Neural progenitor cell (in vitro differentiated cells): ENCODE data around the gene FBP1. TPM values are rescaled to one million over a fixed set of nuclear protein-coding genes. Genes with fewer than 3 reads are reported as not detected.

Experiments used
- DNase-seq: peaks from one replicate; pipeline ENCODE4 v3.0.0-alpha.2; 2016; ENCODE audit warnings: low spot score
- H2AFZ ChIP-seq: fragments of 200-600 bp; sonication (generic); replicated peaks from 2 replicates; pipeline ENCODE4 v1.6.1; 2016; ENCODE audit warnings: antibody characterized with exemption
- H3F3A ChIP-seq: fragments of 200-600 bp; sonication (generic); 2 replicates; pipeline ENCODE4 v1.6.1; 2016; ENCODE audit warnings: antibody characterized with exemption, low read depth
- H3K27ac ChIP-seq: fragments of 200-600 bp; sonication (generic); 2 replicates; pipeline ENCODE4 v1.5.1; 2016; ENCODE audit warnings: mild to moderate bottlenecking
- H3K27me3 ChIP-seq: fragments of 200-600 bp; sonication (generic); 2 replicates; pipeline ENCODE4 v1.6.1; 2016; ENCODE audit warnings: mild to moderate bottlenecking, moderate library complexity
- H3K36me3 ChIP-seq: fragments of 200-600 bp; sonication (generic); 2 replicates; pipeline ENCODE4 v1.5.1; 2016
- H3K4me1 ChIP-seq: fragments of 200-600 bp; sonication (generic); 2 replicates; pipeline ENCODE4 v1.6.1; 2016; ENCODE audit warnings: mixed run types
- H3K4me2 ChIP-seq: fragments of 200-600 bp; sonication (generic); 2 replicates; pipeline ENCODE4 v1.6.1; 2016
- H3K4me3 ChIP-seq: fragments of 200-600 bp; sonication (generic); 2 replicates; pipeline ENCODE4 v1.5.1; 2016
- H3K79me2 ChIP-seq: fragments of 200-600 bp; sonication (generic); 2 replicates; pipeline ENCODE4 v1.6.1; 2016; ENCODE audit warnings: low read depth
- H3K9ac ChIP-seq: fragments of 200-600 bp; sonication (generic); 2 replicates; pipeline ENCODE4 v1.6.1; 2016
- H3K9me3 ChIP-seq: fragments of 200-600 bp; sonication (generic); 2 replicates; pipeline ENCODE4 v1.5.1; 2016; ENCODE audit warnings: low read depth
- H4K20me1 ChIP-seq: fragments of 200-600 bp; sonication (generic); 2 replicates; pipeline ENCODE4 v1.6.1; 2016; ENCODE audit warnings: low read depth
- H3K27ac Mint-ChIP-seq: 3 replicates; pipeline ENCODE4 v1.8.0; 2021; ENCODE audit warnings: mixed read lengths
- H3K27me3 Mint-ChIP-seq: 2 replicates; pipeline ENCODE4 v1.8.0; 2022; ENCODE audit warnings: low read depth, mild to moderate bottlenecking, inconsistent platforms, moderate library complexity, mixed read lengths; ENCODE audit not compliant: insufficient read depth
- H3K36me3 Mint-ChIP-seq: 3 replicates; pipeline ENCODE4 v1.8.0; 2021; ENCODE audit warnings: mixed read lengths
- H3K4me1 Mint-ChIP-seq: 3 replicates; pipeline ENCODE4 v1.8.0; 2021; ENCODE audit warnings: mixed read lengths
- H3K4me3 Mint-ChIP-seq: 3 replicates; pipeline ENCODE4 v1.8.0; 2021; ENCODE audit warnings: mild to moderate bottlenecking, moderate library complexity, mixed read lengths
- H3K9me3 Mint-ChIP-seq: 3 replicates; pipeline ENCODE4 v1.8.0; 2020; ENCODE audit warnings: mixed read lengths
- EZH2 ChIP-seq: fragments of 200-600 bp; sonication (generic); IDR thresholded peaks from 2 replicates; pipeline ENCODE4 v1.6.1; 2017; ENCODE audit warnings: antibody characterized with exemption, mild to moderate bottlenecking, moderate library complexity
- EZH2phosphoT487 ChIP-seq: fragments of 200-600 bp; sonication (generic); IDR thresholded peaks from 2 replicates; pipeline ENCODE4 v1.6.1; 2017; ENCODE audit warnings: antibody characterized with exemption
- total RNA-seq: library from RNA; depleted of rRNA; stranded (reverse); fragments of >200 nt; gene quantifications from 2 replicates; pipeline ENCODE4 v1.2.3, GENCODE V29; 2015; ENCODE audit warnings: low replicate concordance
- TF ChIP-seq, protein P1 (sequence below): fragments of 200-600 bp; sonication (generic); IDR thresholded peaks from 2 replicates; pipeline ENCODE4 v1.5.1; 2017; ENCODE audit warnings: antibody characterized with exemption, mild to moderate bottlenecking

Gene FBP1
- total RNA-seq, 1 donor from 2014 or later: not detected

DNA sequence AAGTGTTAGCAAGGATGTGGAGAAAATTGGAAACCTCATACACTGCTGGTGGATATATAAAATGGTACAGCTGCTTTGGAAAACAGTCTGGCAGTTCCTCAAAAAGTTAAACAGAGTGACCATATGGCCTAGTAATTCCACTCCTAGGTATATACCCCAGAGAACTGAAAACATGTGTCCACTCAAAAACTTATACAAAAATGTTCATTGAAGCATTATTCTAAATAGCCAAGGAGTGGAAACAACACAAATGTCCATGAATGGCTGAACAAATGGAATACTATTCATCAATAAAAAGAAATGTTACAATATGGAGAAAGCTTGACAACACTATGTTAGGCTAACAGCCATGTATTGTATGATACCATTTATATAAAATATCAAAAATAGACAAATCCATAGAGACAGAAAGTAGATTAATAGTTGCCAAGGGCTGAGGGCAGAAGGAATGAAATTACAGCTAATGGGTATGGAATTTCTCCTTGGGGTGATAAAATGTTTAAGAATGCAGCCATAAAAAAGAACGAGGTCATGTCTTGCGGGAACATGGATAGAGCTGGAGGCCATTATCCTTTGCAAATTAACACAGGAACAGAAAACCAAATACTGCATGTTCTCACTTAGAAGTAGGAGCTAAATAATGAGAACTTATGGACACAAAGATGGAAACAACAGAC lies 33.6 kb upstream of the FBP1 start:
- Histone ChIP-seq H2AFZ (no peak overlapping the region), H3K9me3 (no peaks in the 10 kb centered on the region), H3K4me3 (no peak overlapping the region), H3K4me2 (no peak overlapping the region), H3F3A (peaks cover 5% of the 10 kb centered on the region), H3K27me3 (no peaks in the 10 kb centered on the region), H3K9ac (no peak overlapping the region), H3K36me3 (no peaks in the 10 kb centered on the region), H3K27ac (no peak overlapping the region), H3K4me1 (no peaks in the 10 kb centered on the region), H3K79me2 (no peaks in the 10 kb centered on the region), H4K20me1 (no peaks in the 10 kb centered on the region)
- no peak overlapping the region for H3K4me3 Mint-ChIP-seq
- no peak overlapping the region for H3K27ac Mint-ChIP-seq
- no peaks in the 10 kb centered on the region for H3K36me3 Mint-ChIP-seq
- TF ChIP-seq EZH2: no peak
- TF ChIP-seq, protein P1, sequence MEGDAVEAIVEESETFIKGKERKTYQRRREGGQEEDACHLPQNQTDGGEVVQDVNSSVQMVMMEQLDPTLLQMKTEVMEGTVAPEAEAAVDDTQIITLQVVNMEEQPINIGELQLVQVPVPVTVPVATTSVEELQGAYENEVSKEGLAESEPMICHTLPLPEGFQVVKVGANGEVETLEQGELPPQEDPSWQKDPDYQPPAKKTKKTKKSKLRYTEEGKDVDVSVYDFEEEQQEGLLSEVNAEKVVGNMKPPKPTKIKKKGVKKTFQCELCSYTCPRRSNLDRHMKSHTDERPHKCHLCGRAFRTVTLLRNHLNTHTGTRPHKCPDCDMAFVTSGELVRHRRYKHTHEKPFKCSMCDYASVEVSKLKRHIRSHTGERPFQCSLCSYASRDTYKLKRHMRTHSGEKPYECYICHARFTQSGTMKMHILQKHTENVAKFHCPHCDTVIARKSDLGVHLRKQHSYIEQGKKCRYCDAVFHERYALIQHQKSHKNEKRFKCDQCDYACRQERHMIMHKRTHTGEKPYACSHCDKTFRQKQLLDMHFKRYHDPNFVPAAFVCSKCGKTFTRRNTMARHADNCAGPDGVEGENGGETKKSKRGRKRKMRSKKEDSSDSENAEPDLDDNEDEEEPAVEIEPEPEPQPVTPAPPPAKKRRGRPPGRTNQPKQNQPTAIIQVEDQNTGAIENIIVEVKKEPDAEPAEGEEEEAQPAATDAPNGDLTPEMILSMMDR: no peak
- TF ChIP-seq EZH2phosphoT487: no peak
- H3K27me3 Mint-ChIP-seq: peaks cover 9% of the 10 kb centered on the region
- peaks cover 5% of the 10 kb centered on the region for H3K4me1 Mint-ChIP-seq
- H3K9me3 Mint-ChIP-seq: peaks cover 3% of the 10 kb centered on the region
- DNase-seq: no peak

DNA sequence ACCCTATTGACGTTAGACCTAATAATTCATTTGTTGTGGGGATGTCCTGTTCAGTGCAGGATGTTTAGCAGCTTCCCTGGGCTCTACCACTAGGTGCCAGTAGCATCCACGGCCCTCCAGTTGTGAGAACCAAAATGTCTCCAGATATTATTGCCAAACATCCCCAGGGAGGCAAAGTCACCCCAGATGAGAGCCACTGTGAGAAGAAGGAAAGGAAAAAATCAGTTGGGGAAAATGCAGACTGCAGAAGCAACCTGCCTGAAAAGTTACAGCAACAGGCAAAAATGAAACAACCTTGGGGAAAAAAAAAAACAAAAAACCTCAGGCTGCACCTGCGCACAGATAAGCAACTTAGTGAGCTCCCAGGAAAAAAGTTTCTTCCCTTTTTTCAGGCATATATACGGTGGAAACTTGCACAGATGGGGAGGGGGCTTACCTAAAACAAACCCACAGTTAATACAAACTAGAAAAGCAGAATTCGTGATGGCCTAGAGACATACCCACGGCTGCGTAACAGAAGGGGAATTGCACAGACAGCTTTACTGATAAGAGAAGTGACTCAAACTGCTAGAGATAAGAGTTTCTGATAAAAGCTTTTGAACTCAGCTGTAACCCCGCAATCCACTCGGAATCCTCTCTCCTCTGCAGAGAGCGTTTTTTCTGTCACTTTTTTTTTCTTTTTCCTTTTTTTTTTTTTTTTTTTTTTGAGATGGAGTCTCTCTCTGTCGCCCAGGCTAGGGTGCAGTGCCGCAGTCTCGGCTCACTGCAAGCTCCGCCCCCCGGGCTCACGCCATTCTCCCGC lies 29.8 kb upstream of the FBP1 start:
- H3K27ac Mint-ChIP-seq: no peak overlapping the region
- H3K27ac ChIP-seq: no peak overlapping the region
- peak overlapping the region; percentile 91 for H2AFZ ChIP-seq
- no peak for TF ChIP-seq EZH2
- TF ChIP-seq, protein P1: peak; percentile 80
- peaks cover 9% of the 10 kb centered on the region for H3K27me3 ChIP-seq
- no peaks in the 10 kb centered on the region for H3K79me2 ChIP-seq
- peaks cover 9% of the 10 kb centered on the region for H3F3A ChIP-seq
- no peaks in the 10 kb centered on the region for H3K9me3 ChIP-seq
- no peak overlapping the region for H3K4me2 ChIP-seq
- H3K9ac ChIP-seq: no peak overlapping the region
- peaks cover 3% of the 10 kb centered on the region for H3K9me3 Mint-ChIP-seq
- peaks cover 4% of the 10 kb centered on the region for H3K27me3 Mint-ChIP-seq
- H3K4me1 ChIP-seq: no peaks in the 10 kb centered on the region
- no peak overlapping the region for H3K4me3 Mint-ChIP-seq
- peak; percentile 65 for DNase-seq
- H3K4me3 ChIP-seq: no peak overlapping the region
- H3K4me1 Mint-ChIP-seq: peaks cover 19% of the 10 kb centered on the region
- H4K20me1 ChIP-seq: no peaks in the 10 kb centered on the region
- no peaks in the 10 kb centered on the region for H3K36me3 ChIP-seq
- no peaks in the 10 kb centered on the region for H3K36me3 Mint-ChIP-seq

DNA sequence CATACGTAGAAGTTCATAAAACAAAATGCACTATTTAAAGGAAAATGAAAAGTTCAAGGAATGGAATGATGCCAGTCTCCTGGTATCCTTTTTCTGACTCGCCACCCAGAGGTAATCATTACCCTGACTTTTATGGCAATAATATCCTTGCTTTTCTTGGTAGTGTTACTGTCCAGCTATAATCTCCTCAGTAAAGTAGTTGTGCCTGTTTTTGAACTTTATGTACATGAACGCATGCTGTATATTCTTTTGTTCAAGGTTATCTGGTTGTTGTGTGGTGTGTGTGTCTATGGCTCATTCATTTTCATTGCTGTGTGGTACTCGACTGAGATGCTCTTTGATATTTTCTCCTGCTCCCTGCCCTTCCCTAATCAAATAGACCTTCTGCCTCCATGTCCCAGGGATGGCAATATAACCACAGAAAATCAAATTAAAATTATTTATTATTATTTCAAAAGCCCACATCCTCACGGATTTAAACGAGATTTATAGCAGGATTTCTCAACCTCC lies 29.2 kb upstream of the FBP1 start:
- Mint-ChIP-seq H3K4me3 (no peak overlapping the region), H3K9me3 (peaks cover 3% of the 10 kb centered on the region), H3K27me3 (peaks cover 4% of the 10 kb centered on the region), H3K4me1 (peaks cover 19% of the 10 kb centered on the region), H3K27ac (no peak overlapping the region), H3K36me3 (no peaks in the 10 kb centered on the region)
- Histone ChIP-seq H3K79me2 (no peaks in the 10 kb centered on the region), H3K9me3 (no peaks in the 10 kb centered on the region), H3K27ac (no peak overlapping the region), H3K4me2 (no peak overlapping the region), H2AFZ (no peak overlapping the region), H3F3A (peaks cover 9% of the 10 kb centered on the region), H3K9ac (no peak overlapping the region), H3K4me1 (no peaks in the 10 kb centered on the region), H3K27me3 (peaks cover 9% of the 10 kb centered on the region), H3K4me3 (no peak overlapping the region), H4K20me1 (no peaks in the 10 kb centered on the region), H3K36me3 (no peaks in the 10 kb centered on the region)
- no peak for DNase-seq
- TF ChIP-seq, protein P1: no peak
- TF ChIP-seq EZH2 (no peak), EZH2phosphoT487 (no peak)
